BJ (cell line): ENCODE measurements around the gene COX7A2L. TPM values are rescaled to one million over a fixed set of nuclear protein-coding genes. Genes with fewer than 3 reads are reported as not detected.

Experiments
- CTCF ChIA-PET: fragments of 350-600 bp; formaldehyde crosslinking; extraction: SDS; loops from one replicate; lab custom pipeline; 2021; ENCODE audit warnings: antibody characterized with exemption, inconsistent platforms; lab: Yijun Ruan, JAX
- POLR2A ChIA-PET: fragments of 300-600 bp; sonication (Branson Sonifier 250); formaldehyde crosslinking; extraction: SDS; loops from one replicate; lab custom pipeline; 2021; ENCODE audit warnings: antibody characterized with exemption; lab: Charles Lee
- DNase-seq: peaks from one replicate; pipeline ENCODE4 v3.0.0-alpha.2; 2011; ENCODE audit warnings: low read depth
- H3K27me3 ChIP-seq: 2 replicates; pipeline ENCODE4 v1.6.0; 2011; ENCODE audit warnings: low read length; ENCODE audit not compliant: control insufficient read depth, insufficient read depth
- H3K36me3 ChIP-seq: 2 replicates; pipeline ENCODE4 v1.5.1; 2011; ENCODE audit warnings: low read length; ENCODE audit not compliant: control insufficient read depth, insufficient read depth
- H3K4me3 ChIP-seq: 2 replicates; pipeline ENCODE4 v1.5.1; 2011; ENCODE audit warnings: low read depth, mild to moderate bottlenecking, control low read depth, low read length
- polyA plus RNA-seq: library from polyadenylated mRNA; depleted of rRNA; stranded (reverse); fragments of >200 nt; gene quantifications from 2 replicates; pipeline ENCODE4 v1.2.3, GENCODE V29; 2011
- TF ChIP-seq, protein P1 (sequence below): IDR thresholded peaks from 2 replicates; pipeline ENCODE4 v1.5.1; 2011; ENCODE audit warnings: low read depth, mild to moderate bottlenecking, control low read depth, inconsistent platforms, low read length, moderate library complexity; ENCODE audit not compliant: insufficient read depth

The COX7A2L gene
- polyA plus RNA-seq, 1 experiment, result 153 TPM

DNA sequence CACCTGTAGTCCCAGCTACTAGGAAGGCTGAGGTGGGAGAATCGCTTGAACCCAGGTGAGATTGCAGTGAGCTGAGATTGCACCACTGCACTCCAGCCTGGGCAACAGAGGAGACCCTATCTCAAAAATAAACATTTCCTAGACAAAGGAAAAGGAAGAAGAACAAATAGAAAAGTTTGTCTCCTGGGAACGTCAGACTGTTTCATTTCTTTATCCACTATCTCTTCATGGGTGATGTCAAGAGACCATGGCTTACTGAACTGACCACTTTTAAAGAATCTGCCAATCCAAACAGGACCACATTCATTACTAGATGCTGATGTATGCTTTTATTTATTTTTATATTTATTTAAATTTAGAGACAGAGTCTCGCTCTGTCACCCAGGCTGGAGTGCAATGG is 26.8 kb downstream of the COX7A2L start:
- ChIA-PET CTCF (interaction anchor here (0.7 kb wide), 1 partner anchor 286 kb away, joined by 3 read pairs; no protein-coding TSS in a partner anchor), POLR2A (no interaction called here)
- H3K36me3 ChIP-seq, result peaks cover 13% of the 10 kb centered on the region

GRCh38 chr2:42333579-42333978 is 27.4 kb downstream of the COX7A2L start:
- no peaks in the 10 kb centered on the region for H3K27me3 ChIP-seq
- H3K4me3 ChIP-seq, result no peak overlapping the region
- H3K36me3 ChIP-seq, result peaks cover 15% of the 10 kb centered on the region
- CTCF ChIA-PET, result no interaction called here
- TF ChIP-seq, protein P1, sequence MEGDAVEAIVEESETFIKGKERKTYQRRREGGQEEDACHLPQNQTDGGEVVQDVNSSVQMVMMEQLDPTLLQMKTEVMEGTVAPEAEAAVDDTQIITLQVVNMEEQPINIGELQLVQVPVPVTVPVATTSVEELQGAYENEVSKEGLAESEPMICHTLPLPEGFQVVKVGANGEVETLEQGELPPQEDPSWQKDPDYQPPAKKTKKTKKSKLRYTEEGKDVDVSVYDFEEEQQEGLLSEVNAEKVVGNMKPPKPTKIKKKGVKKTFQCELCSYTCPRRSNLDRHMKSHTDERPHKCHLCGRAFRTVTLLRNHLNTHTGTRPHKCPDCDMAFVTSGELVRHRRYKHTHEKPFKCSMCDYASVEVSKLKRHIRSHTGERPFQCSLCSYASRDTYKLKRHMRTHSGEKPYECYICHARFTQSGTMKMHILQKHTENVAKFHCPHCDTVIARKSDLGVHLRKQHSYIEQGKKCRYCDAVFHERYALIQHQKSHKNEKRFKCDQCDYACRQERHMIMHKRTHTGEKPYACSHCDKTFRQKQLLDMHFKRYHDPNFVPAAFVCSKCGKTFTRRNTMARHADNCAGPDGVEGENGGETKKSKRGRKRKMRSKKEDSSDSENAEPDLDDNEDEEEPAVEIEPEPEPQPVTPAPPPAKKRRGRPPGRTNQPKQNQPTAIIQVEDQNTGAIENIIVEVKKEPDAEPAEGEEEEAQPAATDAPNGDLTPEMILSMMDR, result no peak
- POLR2A ChIA-PET, result no interaction called here
- no peak for DNase-seq

More for the DNA sequence above, 26.8 kb downstream of the COX7A2L start:
- Histone ChIP-seq H3K27me3 (no peaks in the 10 kb centered on the region), H3K4me3 (no peak overlapping the region)
- TF ChIP-seq, protein P1, result no peak
- DNase-seq, result no peak

- TF ChIP-seq, protein P1, result no peak
- Histone ChIP-seq H3K4me3 (no peak overlapping the region), H3K36me3 (peaks cover 8% of the 10 kb centered on the region), H3K27me3 (no peaks in the 10 kb centered on the region)
- no peak for DNase-seq
- ChIA-PET CTCF (interaction anchor here (0.7 to 1.0 kb wide), 2 partner anchors 237 to 375 kb away, joined by 3 read pairs; no protein-coding TSS in a partner anchor), POLR2A (no interaction called here)
Observed at GRCh38 chr2:42332575-42332974, 28.4 kb downstream of the COX7A2L start.

DNA sequence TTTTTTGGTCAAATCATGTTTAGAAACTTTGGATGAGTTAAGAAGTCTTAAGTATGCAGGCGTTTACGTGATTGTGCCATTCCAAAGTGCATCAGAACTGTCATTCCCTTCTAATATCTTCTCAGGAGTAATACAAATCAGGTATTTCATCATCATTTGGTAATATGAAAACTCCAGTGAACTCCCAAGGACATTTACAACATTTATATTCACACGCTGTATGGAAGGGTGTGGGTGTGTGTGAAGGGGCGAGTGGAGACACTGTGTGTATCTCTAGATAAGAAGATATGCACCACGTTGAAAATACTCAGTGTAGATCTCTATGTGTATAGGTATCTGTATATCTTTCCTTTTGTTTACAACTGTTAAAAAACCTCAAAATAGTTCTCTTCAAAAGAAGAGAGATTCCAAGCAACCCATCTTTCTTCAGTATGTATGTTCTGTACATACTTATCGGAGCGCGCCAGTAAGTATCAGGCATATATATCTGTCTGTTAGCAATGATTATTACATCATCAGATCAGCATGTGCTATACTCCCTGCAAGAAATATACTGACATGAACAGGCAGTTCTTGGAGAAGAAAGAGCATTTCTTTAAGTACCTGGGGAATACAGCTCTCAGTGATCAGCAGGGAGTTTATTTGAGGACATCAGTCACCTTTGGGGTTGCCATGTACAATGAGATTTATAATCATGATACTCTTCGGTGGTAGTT is 29.3 kb downstream of the COX7A2L start:
- H3K36me3 ChIP-seq, result peaks cover 8% of the 10 kb centered on the region
- H3K27me3 ChIP-seq, result no peaks in the 10 kb centered on the region
- DNase-seq, result no peak
- TF ChIP-seq, protein P1, result no peak
- no peak overlapping the region for H3K4me3 ChIP-seq
- CTCF ChIA-PET, result interaction anchor here (0.7 to 8.1 kb wide), 3 partner anchors 235 to 375 kb away, joined by 3 to 103 read pairs (median 3); no protein-coding TSS in a partner anchor
- POLR2A ChIA-PET, result no interaction called here

- Histone ChIP-seq H3K36me3 (peaks cover 8% of the 10 kb centered on the region), H3K4me3 (no peak overlapping the region), H3K27me3 (no peaks in the 10 kb centered on the region)
- ChIA-PET POLR2A (no interaction called here), CTCF (interaction anchor here (0.8 to 8.1 kb wide), 11 partner anchors 10 to 244 kb away, joined by 3 to 103 read pairs (median 6); no protein-coding TSS in a partner anchor)
- TF ChIP-seq, protein P1, result no peak
- DNase-seq, result no peak
Observed at GRCh38 chr2:42329736-42330135, 31.3 kb downstream of the COX7A2L start.
